Prostate gland (tissue), 2 donors: ENCODE results near the gene DTHD1. TPM values are rescaled to one million over a fixed set of nuclear protein-coding genes. Genes with fewer than 3 reads are reported as not detected.

Experiments used
- DNase-seq: peaks from one replicate; pipeline ENCODE4 v3.0.0-alpha.2; 2019; ENCODE audit warnings: low spot score
- H3K27ac ChIP-seq, 2 donors: fragments of 200-600 bp; sonication (generic); 2 replicates each; pipeline ENCODE4 v1.5.1; 2017 to 2019
- H3K27me3 ChIP-seq: fragments of 200-600 bp; sonication (generic); replicated peaks from 2 replicates; pipeline ENCODE4 v1.5.1; 2019; ENCODE audit not compliant: insufficient read depth
- H3K36me3 ChIP-seq, 2 donors: fragments of 200-600 bp; sonication (generic); 1 replicate in 1 of 2; 2 replicates in 1 of 2; pipeline versions ENCODE4 v1.5.1 to v1.8.1; 2017 to 2019
- H3K4me1 ChIP-seq: fragments of 200-600 bp; sonication (generic); replicated peaks from 2 replicates; pipeline ENCODE4 v1.5.1; 2019
- H3K4me3 ChIP-seq, 2 donors: fragments of 200-600 bp; sonication (generic); 2 replicates each; pipeline ENCODE4 v1.5.1; 2017 to 2019
- H3K9me3 ChIP-seq: fragments of 200-600 bp; sonication (generic); 2 replicates; pipeline ENCODE4 v1.5.1; 2017
- POLR2A ChIP-seq: fragments of 450-650 bp; IDR thresholded peaks from one replicate; pipeline ENCODE4 v1.6.1; 2016; ENCODE audit warnings: antibody characterized with exemption, mild to moderate bottlenecking
- POLR2AphosphoS5 ChIP-seq: sonication (generic); formaldehyde crosslinking; IDR thresholded peaks from one replicate; pipeline ENCODE4 v1.6.1; 2017; ENCODE audit warnings: antibody characterized with exemption
- WGBS: methylation state at CpG from one replicate; pipeline ENCODE4 v1.1.5; 2018; 5-methylcytosine and 5-hydroxymethylcytosine counted together
- intact Hi-C: fragments of 100-400 bp; cut with DNase I; formaldehyde crosslinking; loops from one replicate; pipeline ENCODE4 v1.14.2; 2022
- total RNA-seq, 2 donors: library from RNA; depleted of rRNA; stranded (reverse); fragments of >200 nt; gene quantifications; one replicate each; pipeline ENCODE4 v1.1.0, GENCODE V29; 2016
- TF ChIP-seq, protein P1 (sequence below), 4 experiments: fragments of 200-600 bp in 2 of 4; fragments of 450-650 bp in 2 of 4; sonication (generic) in 2 of 4; IDR thresholded peaks; 1 replicate in 3 of 4; 2 replicates in 1 of 4; pipeline ENCODE4 v1.5.1; 2016 to 2019; ENCODE audit warnings: antibody characterized with exemption in 4 of 4, mild to moderate bottlenecking in 2 of 4, moderate library complexity in 2 of 4

DTHD1 gene
- total RNA-seq, 2 donors from 2014 or later = 0.91 TPM; not detected in 1

DNA sequence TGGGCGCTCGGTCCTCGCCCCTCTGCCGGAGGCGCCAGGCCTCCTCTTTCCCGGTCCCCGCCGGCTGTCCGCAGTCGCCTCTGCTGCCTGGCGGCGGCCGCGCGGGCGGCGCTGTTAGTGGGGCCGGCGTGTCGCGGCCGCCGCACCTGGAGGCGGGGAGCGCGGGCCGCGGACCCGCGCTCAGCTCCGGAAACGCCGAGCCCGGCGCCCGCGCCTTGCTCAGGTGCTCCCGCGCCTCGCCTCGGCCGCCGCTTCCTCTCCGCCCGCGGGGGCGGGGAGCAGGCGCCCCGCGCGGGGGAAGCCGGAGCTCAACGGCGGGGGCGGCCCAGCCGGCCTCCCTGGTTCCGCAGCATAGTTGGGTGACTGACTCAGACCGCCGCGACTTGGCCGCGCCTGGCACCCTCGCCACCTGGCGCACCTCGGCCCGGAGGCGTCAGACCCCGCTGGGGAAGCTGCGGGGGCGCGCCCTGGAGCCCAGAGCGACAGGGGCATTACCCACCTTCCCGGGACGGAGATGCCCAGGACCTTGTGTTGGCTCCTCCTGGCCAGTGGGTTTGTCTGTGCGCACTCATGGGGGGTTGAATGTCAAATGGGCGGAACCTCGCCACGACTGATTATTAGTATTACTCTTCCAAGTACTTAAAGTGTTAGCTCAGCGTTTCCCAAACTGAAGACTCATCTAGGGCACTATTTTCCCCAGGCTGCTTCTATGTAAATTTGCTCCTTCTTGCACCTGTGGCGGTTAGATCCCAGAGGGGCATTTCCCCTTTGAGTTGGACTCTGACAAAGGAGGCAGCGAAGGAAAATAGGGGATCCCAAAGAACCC, 36.9 kb upstream of the DTHD1 start, which contains the start of gene ARAP2:
ARAP2 (minus strand) TSS at position 258 of the 826 bp plus-strand sequence. CDS start 15,028 bp downstream, outside the sequence.
- WGBS = 7% methylated on average over 17 of the region's 81 CpGs
- TF ChIP-seq POLR2AphosphoS5 (peak; percentile 6), POLR2A (peak; percentile 28)
- TF ChIP-seq, protein P1, sequence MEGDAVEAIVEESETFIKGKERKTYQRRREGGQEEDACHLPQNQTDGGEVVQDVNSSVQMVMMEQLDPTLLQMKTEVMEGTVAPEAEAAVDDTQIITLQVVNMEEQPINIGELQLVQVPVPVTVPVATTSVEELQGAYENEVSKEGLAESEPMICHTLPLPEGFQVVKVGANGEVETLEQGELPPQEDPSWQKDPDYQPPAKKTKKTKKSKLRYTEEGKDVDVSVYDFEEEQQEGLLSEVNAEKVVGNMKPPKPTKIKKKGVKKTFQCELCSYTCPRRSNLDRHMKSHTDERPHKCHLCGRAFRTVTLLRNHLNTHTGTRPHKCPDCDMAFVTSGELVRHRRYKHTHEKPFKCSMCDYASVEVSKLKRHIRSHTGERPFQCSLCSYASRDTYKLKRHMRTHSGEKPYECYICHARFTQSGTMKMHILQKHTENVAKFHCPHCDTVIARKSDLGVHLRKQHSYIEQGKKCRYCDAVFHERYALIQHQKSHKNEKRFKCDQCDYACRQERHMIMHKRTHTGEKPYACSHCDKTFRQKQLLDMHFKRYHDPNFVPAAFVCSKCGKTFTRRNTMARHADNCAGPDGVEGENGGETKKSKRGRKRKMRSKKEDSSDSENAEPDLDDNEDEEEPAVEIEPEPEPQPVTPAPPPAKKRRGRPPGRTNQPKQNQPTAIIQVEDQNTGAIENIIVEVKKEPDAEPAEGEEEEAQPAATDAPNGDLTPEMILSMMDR (IDR thresholded peaks at IDR 0.05) = peak in 1 of 4 experiments; percentile 28
- intact Hi-C loops = no loop called here
- DNase-seq = peak; percentile 73
- no peaks in the 10 kb centered on the region for H3K36me3 ChIP-seq
- H3K4me3 ChIP-seq = peak within 1 kb of the TSS; percentile 64 to 73
- H3K4me1 ChIP-seq = no peaks in the 10 kb centered on the region
- peak within 1 kb of the TSS; percentile 85 to 92 for H3K27ac ChIP-seq
- H3K9me3 ChIP-seq = no peaks in the 10 kb centered on the region
- H3K27me3 ChIP-seq = no peaks in the 10 kb centered on the region

DNA sequence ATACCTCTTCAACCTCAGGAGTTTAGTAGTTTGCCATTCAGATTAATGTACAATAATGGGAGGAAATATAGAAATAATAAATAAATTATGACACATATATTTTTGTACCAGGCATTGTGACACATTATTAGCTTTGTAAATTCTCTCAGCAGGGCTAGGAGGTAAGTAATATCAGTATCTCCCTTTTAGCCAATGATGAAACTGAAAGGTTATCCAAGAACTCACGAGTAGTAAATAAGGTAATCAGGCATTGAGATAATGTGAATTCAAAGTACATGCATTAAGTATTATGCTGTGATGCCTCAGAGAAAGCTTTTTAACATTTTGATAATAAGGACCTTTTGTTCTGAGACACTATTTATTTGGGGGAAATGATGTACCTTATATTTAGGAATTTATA, 31.8 kb upstream of the DTHD1 start:
- Histone ChIP-seq H3K4me3 (no peak overlapping the region), H3K9me3 (no peaks in the 10 kb centered on the region), H3K36me3 (no peaks in the 10 kb centered on the region), H3K27ac (no peak overlapping the region), H3K27me3 (no peaks in the 10 kb centered on the region), H3K4me1 (no peaks in the 10 kb centered on the region)
- 94% methylated on average over 1 of the region's 1 CpG for WGBS
- no peak for TF ChIP-seq POLR2AphosphoS5
- TF ChIP-seq, protein P1 (IDR thresholded peaks at IDR 0.05) = no peak
- TF ChIP-seq POLR2A = no peak
- intact Hi-C loops = no loop called here
- DNase-seq = no peak

DNA sequence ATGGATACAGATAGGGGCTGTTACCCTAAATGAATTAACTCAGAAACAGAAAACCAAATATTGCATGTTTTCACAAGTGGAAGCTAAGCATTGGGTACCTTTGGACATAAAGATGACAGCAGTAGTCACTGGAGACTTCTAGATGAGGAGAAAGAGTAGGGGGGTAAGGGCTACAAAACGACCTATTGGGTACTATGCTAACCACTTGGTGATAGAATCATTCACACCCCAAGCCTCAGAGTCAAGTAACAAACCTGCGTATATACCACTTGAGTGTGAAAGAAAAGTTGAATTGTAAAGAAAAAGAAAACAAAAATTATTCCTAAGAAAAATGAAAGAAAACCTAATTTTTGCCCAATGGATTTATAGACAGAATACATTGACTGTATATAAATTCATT, 29.4 kb upstream of the DTHD1 start:
- no peaks in the 10 kb centered on the region for H3K9me3 ChIP-seq
- intact Hi-C loops = no loop called here
- H3K4me1 ChIP-seq = no peaks in the 10 kb centered on the region
- H3K4me3 ChIP-seq = no peak overlapping the region
- 81% methylated on average over 2 of the region's 2 CpGs for WGBS
- H3K36me3 ChIP-seq = no peaks in the 10 kb centered on the region
- DNase-seq = no peak
- H3K27ac ChIP-seq = no peak overlapping the region
- TF ChIP-seq POLR2AphosphoS5 (no peak), POLR2A (no peak)
- TF ChIP-seq, protein P1 (IDR thresholded peaks at IDR 0.05) = no peak
- H3K27me3 ChIP-seq = no peaks in the 10 kb centered on the region

DNA sequence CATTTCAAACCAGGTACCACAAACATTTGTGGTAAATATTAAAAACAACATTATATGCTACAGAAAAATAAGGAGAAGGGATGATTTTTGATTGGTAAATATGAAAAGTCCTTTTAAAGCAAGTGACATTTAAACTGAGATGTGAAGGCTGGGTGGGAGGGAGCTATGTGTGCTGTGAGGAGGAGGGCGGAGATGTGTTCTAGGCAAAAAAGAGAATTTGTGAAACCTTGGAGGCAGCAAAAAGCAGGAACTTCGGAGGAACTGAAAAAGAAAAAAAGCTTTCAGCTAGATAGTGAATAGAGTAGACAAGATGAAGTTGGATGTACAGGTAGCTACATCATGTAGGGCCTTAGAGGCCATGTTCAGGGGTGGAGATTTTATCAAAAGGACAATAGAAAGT, 27.0 kb upstream of the DTHD1 start:
- intact Hi-C loops = no loop called here
- TF ChIP-seq POLR2A (no peak), POLR2AphosphoS5 (no peak)
- TF ChIP-seq, protein P1 (IDR thresholded peaks at IDR 0.05) = no peak
- H3K27me3 ChIP-seq = no peaks in the 10 kb centered on the region
- H3K4me3 ChIP-seq = no peak overlapping the region
- no peak for DNase-seq
- no peak overlapping the region for H3K27ac ChIP-seq
- no peaks in the 10 kb centered on the region for H3K36me3 ChIP-seq
- H3K9me3 ChIP-seq = no peaks in the 10 kb centered on the region
- WGBS = 80% methylated on average over 2 of the region's 2 CpGs
- no peaks in the 10 kb centered on the region for H3K4me1 ChIP-seq

DNA sequence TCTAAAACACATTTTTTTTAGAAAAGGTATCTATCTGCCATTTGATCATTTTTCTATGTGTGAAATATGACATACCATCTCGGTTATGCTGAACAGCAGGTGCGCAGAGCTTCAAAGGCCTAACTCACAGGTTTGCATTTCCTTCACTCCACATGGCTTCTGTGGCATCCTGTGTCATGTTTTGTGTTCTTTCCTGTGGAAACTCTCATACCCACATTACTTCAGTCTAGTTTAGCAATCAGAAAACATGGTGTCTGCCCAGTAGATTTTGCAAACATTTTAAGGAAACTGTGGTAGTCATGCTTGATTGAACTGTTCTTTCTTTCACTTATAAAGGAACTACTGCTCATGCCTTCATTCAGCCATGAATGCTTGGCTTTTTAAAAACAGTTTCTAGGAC, 25.8 kb upstream of the DTHD1 start:
- intact Hi-C loops = no loop called here
- Histone ChIP-seq H3K4me3 (no peak overlapping the region), H3K27ac (no peak overlapping the region), H3K27me3 (no peaks in the 10 kb centered on the region), H3K4me1 (no peaks in the 10 kb centered on the region), H3K36me3 (no peaks in the 10 kb centered on the region), H3K9me3 (no peaks in the 10 kb centered on the region)
- no peak for TF ChIP-seq POLR2AphosphoS5
- no peak for TF ChIP-seq POLR2A
- TF ChIP-seq, protein P1 (IDR thresholded peaks at IDR 0.05) = no peak
- no peak for DNase-seq
- 84% methylated on average over 2 of the region's 2 CpGs for WGBS
